DMS114 treated with DMSO at 0.1 percent for 48 hours (cell line): Measurements from ENCODE around the gene ACY1.
A peak's percentile ranks its signal among the peaks of the same experiment; 100 is the strongest.

Source experiments
- DNase-seq: peaks from one replicate; lab custom pipeline; 2025; ENCODE audit not compliant: unreplicated experiment; lab: John Stamatoyannopoulos, UW

The ACY1 gene

GRCh38 chr3:51982838-51983577 is at the start of gene ACY1:
TSS of gene ACY1 (plus strand) at chr3:51983535. CDS start at chr3:51984065, 530 bp downstream.
- DNase-seq: peak; percentile 57

DNA sequence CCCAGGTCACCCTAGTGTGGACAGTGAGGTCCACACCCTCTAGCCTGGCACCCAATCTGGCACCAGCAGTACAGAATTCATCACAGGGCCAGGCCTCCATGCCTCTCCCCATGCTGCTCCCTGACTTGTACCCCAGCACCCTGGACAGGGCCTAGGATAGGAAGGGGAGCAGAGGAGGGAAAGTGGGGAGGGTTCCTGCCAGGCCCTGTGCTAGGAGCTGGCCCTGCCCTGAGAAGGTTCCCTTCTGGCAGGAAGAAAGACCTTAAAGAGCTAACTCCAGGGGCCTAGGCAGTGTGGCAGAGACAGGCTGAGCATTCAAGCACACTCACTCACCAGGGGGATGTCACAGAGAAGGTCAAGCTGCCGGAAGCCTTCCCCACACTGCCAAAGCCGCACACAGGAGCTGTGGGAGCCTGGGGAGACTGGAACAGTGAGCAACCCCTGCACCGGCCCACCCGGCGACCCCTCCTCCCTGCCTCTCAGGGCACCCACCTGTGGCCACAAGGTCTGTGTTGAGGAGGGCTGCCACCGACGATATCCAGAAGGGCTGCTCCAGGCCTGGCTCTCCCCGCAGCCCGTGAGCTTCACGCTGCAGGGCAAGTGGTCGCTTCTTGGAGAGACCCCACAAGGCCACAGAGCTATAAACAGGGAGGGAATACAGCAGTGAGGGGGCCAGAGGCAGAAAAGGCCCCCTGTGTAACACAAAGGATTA is 49.0 kb upstream of the ACY1 start:
- DNase-seq: no peak

GRCh38 chr3:51934991-51935885 is 48.1 kb upstream of the ACY1 start:
- DNase-seq: no peak

- no peak for DNase-seq
These were observed 47.2 kb upstream of the ACY1 start for GRCh38 chr3:51935886-51936755.

- no peak for DNase-seq
These were observed 46.3 kb upstream of the ACY1 start for GRCh38 chr3:51937014-51937413.

- no peak for DNase-seq
These were observed 45.5 kb upstream of the ACY1 start for GRCh38 chr3:51937611-51938450.

GRCh38 chr3:51938780-51939425 is 44.4 kb upstream of the ACY1 start:
- DNase-seq: no peak

GRCh38 chr3:51940648-51941462 is 42.5 kb upstream of the ACY1 start:
- DNase-seq: no peak

- DNase-seq: no peak
These were observed 41.9 kb upstream of the ACY1 start for GRCh38 chr3:51941463-51941797.

GRCh38 chr3:51941798-51942602 is 41.3 kb upstream of the ACY1 start, which contains the start of the genes PARP3 and RRP9:
TSS of gene PARP3 (plus strand) at chr3:51942363. CDS start at chr3:51943356, 993 bp downstream.
TSS of gene RRP9 (minus strand) at chr3:51941904. CDS start at chr3:51941867, 37 bp downstream.
- DNase-seq: peak; percentile 98

- DNase-seq: no peak
These were observed 40.5 kb upstream of the ACY1 start for GRCh38 chr3:51942603-51943450.

- no peak for DNase-seq
These were observed 39.6 kb upstream of the ACY1 start for GRCh38 chr3:51943451-51944391.

GRCh38 chr3:51944451-51945021 is 38.8 kb upstream of the ACY1 start:
- DNase-seq: no peak

- no peak for DNase-seq
These were observed 38.1 kb upstream of the ACY1 start for GRCh38 chr3:51945031-51945840.
